Lung (tissue), 12 donors: ENCODE measurements around the gene LMF1. TPM values are rescaled to one million over a fixed set of nuclear protein-coding genes. Genes with fewer than 3 reads are reported as not detected.

ENCODE experiments used
- ATAC-seq: fragments of 200-7000 bp; cut with Tn5 transposase; one replicate; pipeline ENCODE4 v1.9.1; 2020; ENCODE audit warnings: moderate number of reproducible peaks; ENCODE audit not compliant: insufficient read depth, low FRiP score
- DNase-seq, 3 donors: peaks; one replicate each; pipeline ENCODE4 v3.0.0-alpha.2; 2013 to 2017
- H3K27ac ChIP-seq, 2 donors: one replicate each; pipeline ENCODE4 v1.5.1; 2013; ENCODE audit warnings: mild to moderate bottlenecking in 2 of 2, moderate library complexity in 2 of 2, control low read depth in 1 of 2, inconsistent platforms in 1 of 2, low read depth in 1 of 2, low read length in 1 of 2
- H3K27me3 ChIP-seq, 3 donors: one replicate each; pipeline ENCODE4 v1.5.1; 2013; ENCODE audit warnings: low read length in 2 of 3; ENCODE audit not compliant: control insufficient read depth in 3 of 3, insufficient read depth in 3 of 3
- H3K36me3 ChIP-seq, 4 donors: one replicate each; pipeline ENCODE4 v1.5.1; 2013; ENCODE audit warnings: low read length in 4 of 4, mild to moderate bottlenecking in 1 of 4, moderate library complexity in 1 of 4; ENCODE audit not compliant: control insufficient read depth in 4 of 4, insufficient read depth in 4 of 4
- H3K4me1 ChIP-seq, 5 donors: one replicate each; pipeline ENCODE4 v1.5.1; 2013; ENCODE audit warnings: low read length in 5 of 5, mild to moderate bottlenecking in 2 of 5, moderate library complexity in 1 of 5; ENCODE audit not compliant: control insufficient read depth in 5 of 5, insufficient read depth in 5 of 5
- H3K4me3 ChIP-seq: one replicate; pipeline ENCODE4 v1.5.1; 2013; ENCODE audit warnings: mild to moderate bottlenecking, control low read depth, moderate library complexity
- H3K9ac ChIP-seq, 2 donors: one replicate each; pipeline ENCODE4 v1.5.1; 2013; ENCODE audit warnings: low read length in 2 of 2, control low read depth in 1 of 2; ENCODE audit not compliant: insufficient read depth in 1 of 2
- H3K9me3 ChIP-seq, 4 donors: one replicate each; pipeline ENCODE4 v1.5.1; 2013; ENCODE audit warnings: low read length in 3 of 4, mild to moderate bottlenecking in 1 of 4, moderate library complexity in 1 of 4; ENCODE audit not compliant: control insufficient read depth in 4 of 4, insufficient read depth in 3 of 4
- WGBS, 2 donors: extraction: QIAGEN DNeasy Blood & Tissue Kit; methylation state at CpG; one replicate each; pipeline ENCODE4 v1.1.7; 2013; 5-methylcytosine and 5-hydroxymethylcytosine counted together
- polyA plus RNA-seq, 2 donors: library from polyadenylated mRNA; stranded (reverse); fragments of 200-250 nt; gene quantifications; one replicate each; pipeline ENCODE4 v1.2.1, GENCODE V29; 2013
- total RNA-seq, 2 donors: library from RNA; depleted of rRNA in 1 of 2; stranded (reverse); fragments of >200 nt in 1 of 2; gene quantifications; one replicate each; pipeline ENCODE4 v1.2.1, GENCODE V29; 2014 to 2021
- TF ChIP-seq, protein P1 (sequence below): IDR thresholded peaks from 2 replicates; pipeline ENCODE4 v1.5.1; 2012; ENCODE audit warnings: mild to moderate bottlenecking; ENCODE audit errors: control extremely low read depth, extremely low read depth
- donor health status: control.
- donor health status: control.
- donor health status: Bipolar disorder and iron deficiency.
- donor health status: healthy.
- donor health status: DM: yes; HTN: yes; CAD: no.

LMF1 gene
- total and polyA plus RNA-seq, 4 donors = 9.1 to 23.7 (median 20.6) TPM

DNA sequence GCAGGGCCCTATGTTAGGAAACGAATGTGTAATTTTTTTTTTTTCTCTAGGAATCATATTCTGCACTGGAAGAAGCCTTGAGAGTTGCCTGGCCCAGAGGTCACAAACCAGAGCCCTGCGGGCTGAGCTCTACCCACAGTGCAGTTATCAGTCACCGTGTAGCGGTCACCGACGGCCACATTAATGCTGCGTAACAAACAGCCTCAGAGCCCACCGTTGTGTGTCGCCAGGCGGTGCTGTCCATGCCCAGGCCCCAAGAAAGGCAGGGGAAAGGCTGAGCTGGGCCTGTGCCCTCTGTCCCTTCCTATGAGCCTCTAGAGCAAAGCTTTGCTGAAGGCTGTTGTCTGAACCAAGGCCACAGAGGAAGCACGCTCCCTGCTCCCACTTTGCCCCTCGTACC, 4.5 kb upstream of the LMF1 start:
- Histone ChIP-seq H3K27ac (no peak overlapping the region), H3K4me3 (no peak overlapping the region), H3K27me3 (peaks cover 0 to 7% (median 0%) of the 10 kb centered on the region in 3 donors), H3K9ac (no peak overlapping the region), H3K4me1 (peaks cover 0 to 25% (median 5%) of the 10 kb centered on the region in 5 donors), H3K36me3 (no peaks in the 10 kb centered on the region), H3K9me3 (peaks cover 0 to 3% (median 0%) of the 10 kb centered on the region in 4 donors)
- TF ChIP-seq, protein P1, sequence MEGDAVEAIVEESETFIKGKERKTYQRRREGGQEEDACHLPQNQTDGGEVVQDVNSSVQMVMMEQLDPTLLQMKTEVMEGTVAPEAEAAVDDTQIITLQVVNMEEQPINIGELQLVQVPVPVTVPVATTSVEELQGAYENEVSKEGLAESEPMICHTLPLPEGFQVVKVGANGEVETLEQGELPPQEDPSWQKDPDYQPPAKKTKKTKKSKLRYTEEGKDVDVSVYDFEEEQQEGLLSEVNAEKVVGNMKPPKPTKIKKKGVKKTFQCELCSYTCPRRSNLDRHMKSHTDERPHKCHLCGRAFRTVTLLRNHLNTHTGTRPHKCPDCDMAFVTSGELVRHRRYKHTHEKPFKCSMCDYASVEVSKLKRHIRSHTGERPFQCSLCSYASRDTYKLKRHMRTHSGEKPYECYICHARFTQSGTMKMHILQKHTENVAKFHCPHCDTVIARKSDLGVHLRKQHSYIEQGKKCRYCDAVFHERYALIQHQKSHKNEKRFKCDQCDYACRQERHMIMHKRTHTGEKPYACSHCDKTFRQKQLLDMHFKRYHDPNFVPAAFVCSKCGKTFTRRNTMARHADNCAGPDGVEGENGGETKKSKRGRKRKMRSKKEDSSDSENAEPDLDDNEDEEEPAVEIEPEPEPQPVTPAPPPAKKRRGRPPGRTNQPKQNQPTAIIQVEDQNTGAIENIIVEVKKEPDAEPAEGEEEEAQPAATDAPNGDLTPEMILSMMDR = no peak
- DNase-seq = no peak
- ATAC-seq = no peak
- 92 to 95% methylated on average over 12 of the region's 12 CpGs for WGBS, 2 donors

DNA sequence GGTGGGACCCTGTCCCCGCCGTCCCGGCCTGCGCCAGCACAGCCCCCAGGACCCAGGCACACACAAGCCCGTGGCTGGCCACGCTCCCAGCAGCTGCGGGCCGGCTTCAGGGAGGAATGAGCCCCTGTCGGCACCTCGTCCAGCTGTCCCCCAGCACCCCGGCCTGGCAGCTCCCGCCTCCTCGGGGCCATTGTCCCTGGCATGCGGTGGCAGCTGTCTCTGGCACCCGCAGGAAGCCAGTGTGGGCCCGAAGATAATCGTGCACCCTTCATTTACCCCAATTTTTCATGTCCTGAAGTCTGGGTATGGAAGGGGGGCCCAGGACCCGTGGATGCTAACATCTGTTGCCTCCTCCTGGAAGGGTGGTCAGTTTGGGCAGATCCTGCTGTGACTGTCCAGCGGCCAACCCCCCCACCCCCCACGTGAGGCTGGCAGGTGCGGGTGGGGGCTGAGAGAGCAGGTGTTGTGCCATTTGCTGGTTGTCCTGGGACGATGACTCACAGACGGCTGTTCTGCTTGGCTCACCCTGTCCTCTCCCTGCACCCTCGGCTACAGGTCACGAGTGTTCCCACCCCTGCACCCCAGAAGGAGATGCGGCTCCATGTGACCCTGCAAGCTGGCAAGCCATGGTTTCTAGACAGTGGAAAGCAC, 4.0 kb upstream of the LMF1 start:
- WGBS, 2 donors = 74 to 90% methylated on average over 22 to 26 of the region's 26 CpGs
- H3K4me3 ChIP-seq = no peak overlapping the region
- H3K27ac ChIP-seq = no peak overlapping the region
- peaks cover 0 to 3% (median 0%) of the 10 kb centered on the region in 4 donors for H3K9me3 ChIP-seq
- no peak for DNase-seq
- no peak for ATAC-seq
- TF ChIP-seq, protein P1 = no peak
- H3K4me1 ChIP-seq = peaks cover 0 to 26% (median 7%) of the 10 kb centered on the region in 5 donors
- no peaks in the 10 kb centered on the region for H3K36me3 ChIP-seq
- H3K27me3 ChIP-seq = peaks cover 0 to 7% (median 0%) of the 10 kb centered on the region in 3 donors
- H3K9ac ChIP-seq = no peak overlapping the region

DNA sequence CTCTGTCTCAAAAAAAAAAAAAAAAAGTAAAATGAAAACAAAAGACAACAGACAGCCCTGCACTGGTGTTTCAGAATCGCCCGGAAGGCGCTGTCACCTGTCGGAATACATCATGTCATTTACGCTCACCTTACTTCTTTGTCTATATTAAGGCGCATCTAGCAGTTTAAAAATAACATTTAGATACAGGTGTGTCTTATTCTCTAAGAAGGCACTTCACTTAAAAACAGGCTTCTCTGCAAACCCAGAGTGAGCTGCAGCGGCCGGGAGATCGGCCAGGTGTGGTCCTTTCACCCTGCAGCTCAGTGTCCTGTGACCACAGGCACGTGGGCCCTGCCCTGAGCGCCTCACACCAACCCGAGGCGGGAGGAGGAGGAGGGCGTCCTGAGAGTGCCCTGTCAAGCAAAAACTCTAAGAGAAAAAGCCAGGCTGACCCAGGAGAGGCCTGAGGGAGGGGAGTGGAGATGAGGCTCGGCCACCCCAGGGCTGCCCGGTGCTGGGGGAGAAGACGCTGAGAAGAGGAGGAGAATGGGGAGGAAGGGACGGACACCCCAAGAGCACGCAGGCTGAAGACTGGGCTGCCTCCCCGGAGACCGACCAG, 3.3 kb upstream of the LMF1 start:
- Histone ChIP-seq H3K27ac (no peak overlapping the region), H3K27me3 (peaks cover 0 to 3% (median 0%) of the 10 kb centered on the region in 3 donors), H3K36me3 (peaks cover 0 to 2% (median 0%) of the 10 kb centered on the region in 4 donors), H3K9ac (no peak overlapping the region), H3K4me1 (peaks cover 3 to 31% (median 13%) of the 10 kb centered on the region in 5 donors), H3K9me3 (peaks cover 0 to 3% (median 0%) of the 10 kb centered on the region in 4 donors), H3K4me3 (no peak overlapping the region)
- DNase-seq (no peak), ATAC-seq (no peak)
- WGBS, 2 donors = 66 to 77% methylated on average over 18 to 21 of the region's 21 CpGs
- TF ChIP-seq, protein P1 = no peak
